ENCODE results near the gene ATF6. TPM values are rescaled to one million over a fixed set of nuclear protein-coding genes. Genes with fewer than 3 reads are reported as not detected.

ATF6 gene
- total RNA-seq, 1 experiment from 2014 or later = 20.9 TPM

DNA sequence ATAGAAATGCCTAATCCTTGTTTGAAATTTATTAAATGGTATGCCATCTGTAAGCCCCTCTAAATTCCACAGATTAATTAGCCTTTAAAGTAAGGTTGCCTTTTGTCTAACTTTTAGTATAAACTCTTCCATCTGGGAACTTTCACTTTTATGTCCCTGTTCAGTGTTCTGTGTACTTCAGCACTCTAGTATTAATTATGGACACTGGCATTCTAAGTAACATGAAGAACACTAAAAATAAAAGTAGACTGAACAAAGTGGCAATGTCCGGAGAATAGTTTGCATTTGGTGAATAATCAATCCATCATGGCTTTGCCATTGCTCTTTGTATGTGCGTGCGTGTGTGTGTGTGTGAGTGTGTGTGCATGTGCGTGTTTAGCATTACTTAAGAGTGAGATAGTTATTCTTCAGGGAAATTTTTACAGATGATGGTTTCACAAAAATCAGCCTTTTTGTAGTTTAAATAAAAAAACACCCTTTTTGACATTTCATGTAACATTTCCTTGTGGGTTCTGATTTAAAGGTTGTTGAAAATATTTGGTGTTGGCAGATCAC lies 51.1 kb downstream of the ATF6 start:
- H3K4me1 ChIP-seq (ENCODE audit: control insufficient read depth in 1 of 2, insufficient read depth in 2 of 2, low read length in 2 of 2) = no peaks in the 10 kb centered on the region
- no TSS peak for BruUV-seq (replicated peaks)
- TF ChIP-seq TCF7L2 (IDR thresholded peaks at IDR 0.05; ENCODE audit: borderline replicate concordance, extremely low read depth, insufficient read depth, insufficient read length) = no peak
- TF ChIP-seq ELF1 (IDR thresholded peaks at IDR 0.05; ENCODE audit: borderline replicate concordance, low read depth) = no peak
- no peak for TF ChIP-seq SP1 (IDR thresholded peaks at IDR 0.05; ENCODE audit: low read depth)
- TF ChIP-seq, protein P1, sequence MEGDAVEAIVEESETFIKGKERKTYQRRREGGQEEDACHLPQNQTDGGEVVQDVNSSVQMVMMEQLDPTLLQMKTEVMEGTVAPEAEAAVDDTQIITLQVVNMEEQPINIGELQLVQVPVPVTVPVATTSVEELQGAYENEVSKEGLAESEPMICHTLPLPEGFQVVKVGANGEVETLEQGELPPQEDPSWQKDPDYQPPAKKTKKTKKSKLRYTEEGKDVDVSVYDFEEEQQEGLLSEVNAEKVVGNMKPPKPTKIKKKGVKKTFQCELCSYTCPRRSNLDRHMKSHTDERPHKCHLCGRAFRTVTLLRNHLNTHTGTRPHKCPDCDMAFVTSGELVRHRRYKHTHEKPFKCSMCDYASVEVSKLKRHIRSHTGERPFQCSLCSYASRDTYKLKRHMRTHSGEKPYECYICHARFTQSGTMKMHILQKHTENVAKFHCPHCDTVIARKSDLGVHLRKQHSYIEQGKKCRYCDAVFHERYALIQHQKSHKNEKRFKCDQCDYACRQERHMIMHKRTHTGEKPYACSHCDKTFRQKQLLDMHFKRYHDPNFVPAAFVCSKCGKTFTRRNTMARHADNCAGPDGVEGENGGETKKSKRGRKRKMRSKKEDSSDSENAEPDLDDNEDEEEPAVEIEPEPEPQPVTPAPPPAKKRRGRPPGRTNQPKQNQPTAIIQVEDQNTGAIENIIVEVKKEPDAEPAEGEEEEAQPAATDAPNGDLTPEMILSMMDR (IDR thresholded peaks at IDR 0.05 in 2 of 3, conservative IDR thresholded peaks at IDR 0.05 in 1 of 3; ENCODE audit: borderline replicate concordance in 1 of 3, insufficient read depth in 1 of 3, low read depth in 2 of 3, low read length in 2 of 3) = no peak
- TF ChIP-seq CBX3 (IDR thresholded peaks at IDR 0.05; ENCODE audit: low read depth) = no peak
- no peak for TF ChIP-seq CEBPB (IDR thresholded peaks at IDR 0.05; ENCODE audit: low read depth)
- CTCF ChIA-PET = no interaction called here
- H2AFZ ChIP-seq (ENCODE audit: low read depth, low read length, poor library complexity, severe bottlenecking) = no peak overlapping the region
- H3K27me3 ChIP-seq (ENCODE audit: insufficient read depth, low read length) = no peaks in the 10 kb centered on the region
- H3K4me2 ChIP-seq (ENCODE audit: low read length) = no peak overlapping the region
- no peak overlapping the region for H3K4me3 ChIP-seq (replicated peaks in 1 of 2; ENCODE audit: low read depth in 1 of 2, low read length in 2 of 2)
- no peaks in the 10 kb centered on the region; the same call in 1 of the 2 replicates for H4K20me1 ChIP-seq (ENCODE audit: insufficient read depth)
- H3K9me2 ChIP-seq (ENCODE audit: insufficient read depth) = no peaks in the 10 kb centered on the region
- peaks cover 0 to 2% of the 10 kb centered on the region in 2 experiments; a peak in 1 of 4 replicates for H3K36me3 ChIP-seq (ENCODE audit: control insufficient read depth in 1 of 2, insufficient read depth in 2 of 2, low read length in 2 of 2)
- intact Hi-C loops (cut with micrococcal nuclease) = no loop called here
- ATAC-seq (no peak), DNase-seq (ENCODE audit: low read depth, low spot score) (no peak)
- H3K9me3 ChIP-seq (ENCODE audit: control insufficient read depth in 1 of 2, insufficient read depth in 1 of 2, low read depth in 1 of 2, low read length in 2 of 2) = no peaks in the 10 kb centered on the region
- RAD21 ChIA-PET (ENCODE audit: low non-redundant PET in 1 of 2, low total read pairs in 2 of 2, uncharacterized antibody in 2 of 2, unreplicated experiment in 2 of 2) = no interaction called here
- H3K27ac ChIP-seq (ENCODE audit: low read depth, low read length) = no peak overlapping the region
- POLR2A ChIA-PET = no interaction called here
- H3K9ac ChIP-seq (ENCODE audit: low read length) = no peak overlapping the region
- H3K79me2 ChIP-seq (ENCODE audit: insufficient read depth, low read length) = no peaks in the 10 kb centered on the region

DNA sequence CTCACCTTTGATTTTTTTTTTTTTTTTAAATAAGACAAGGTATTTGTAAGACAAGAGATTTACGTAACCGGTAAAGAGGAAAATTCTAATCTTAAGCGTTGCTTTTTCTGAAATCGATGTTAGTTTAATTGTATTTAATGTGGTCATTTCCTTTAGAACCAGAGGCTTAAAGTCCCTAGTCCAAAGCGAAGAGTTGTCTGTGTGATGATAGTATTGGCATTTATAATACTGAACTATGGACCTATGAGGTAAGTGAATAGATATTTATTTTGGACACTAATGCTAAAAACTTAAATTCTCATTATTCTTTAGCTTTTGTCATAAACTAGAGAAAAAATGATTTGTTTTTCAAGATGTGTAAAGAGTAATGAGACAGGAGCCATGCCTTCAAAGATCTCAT lies 54.8 kb downstream of the ATF6 start:
- ChIA-PET POLR2A (no interaction called here), RAD21 (ENCODE audit: low non-redundant PET in 1 of 2, low total read pairs in 2 of 2, uncharacterized antibody in 2 of 2, unreplicated experiment in 2 of 2) (no interaction called here), CTCF (no interaction called here)
- no TSS peak for BruUV-seq (replicated peaks)
- intact Hi-C loops (cut with micrococcal nuclease) = no loop called here
- Histone ChIP-seq H3K27me3 (ENCODE audit: insufficient read depth, low read length) (no peaks in the 10 kb centered on the region), H3K9me3 (ENCODE audit: control insufficient read depth in 1 of 2, insufficient read depth in 1 of 2, low read depth in 1 of 2, low read length in 2 of 2) (no peaks in the 10 kb centered on the region), H3K36me3 (ENCODE audit: control insufficient read depth in 1 of 2, insufficient read depth in 2 of 2, low read length in 2 of 2) (0 out of 4 replicates have a peak, but pooled peaks cover 0 to 2% of the 10 kb centered on the region in 2 experiments), H3K9ac (ENCODE audit: low read length) (no peak overlapping the region), H3K4me1 (ENCODE audit: control insufficient read depth in 1 of 2, insufficient read depth in 2 of 2, low read length in 2 of 2) (no peaks in the 10 kb centered on the region), H3K4me2 (ENCODE audit: low read length) (no peak overlapping the region), H3K9me2 (ENCODE audit: insufficient read depth) (no peaks in the 10 kb centered on the region), H4K20me1 (ENCODE audit: insufficient read depth) (no peaks in the 10 kb centered on the region; the same call in 1 of the 2 replicates), H3K4me3 (replicated peaks in 1 of 2; ENCODE audit: low read depth in 1 of 2, low read length in 2 of 2) (no peak overlapping the region), H3K79me2 (ENCODE audit: insufficient read depth, low read length) (no peaks in the 10 kb centered on the region), H2AFZ (ENCODE audit: low read depth, low read length, poor library complexity, severe bottlenecking) (no peak overlapping the region), H3K27ac (ENCODE audit: low read depth, low read length) (no peak overlapping the region)
- DNase-seq (ENCODE audit: low read depth, low spot score) (no peak), ATAC-seq (no peak)
- no peak for TF ChIP-seq POLR2A (IDR thresholded peaks at IDR 0.05; ENCODE audit: borderline replicate concordance, extremely low read depth, insufficient read depth, insufficient read length)
- no peak for TF ChIP-seq CBX3 (IDR thresholded peaks at IDR 0.05; ENCODE audit: low read depth)
- TF ChIP-seq SIN3A (IDR thresholded peaks at IDR 0.05; ENCODE audit: low read depth) = no peak
- TF ChIP-seq ZFX (IDR thresholded peaks at IDR 0.05) = no peak
- no peak for TF ChIP-seq POLR2AphosphoS5 (IDR thresholded peaks at IDR 0.05; ENCODE audit: low read depth, low read length)
- TF ChIP-seq EGR1 (IDR thresholded peaks at IDR 0.05; ENCODE audit: low read depth) = no peak
- TF ChIP-seq, protein P2, sequence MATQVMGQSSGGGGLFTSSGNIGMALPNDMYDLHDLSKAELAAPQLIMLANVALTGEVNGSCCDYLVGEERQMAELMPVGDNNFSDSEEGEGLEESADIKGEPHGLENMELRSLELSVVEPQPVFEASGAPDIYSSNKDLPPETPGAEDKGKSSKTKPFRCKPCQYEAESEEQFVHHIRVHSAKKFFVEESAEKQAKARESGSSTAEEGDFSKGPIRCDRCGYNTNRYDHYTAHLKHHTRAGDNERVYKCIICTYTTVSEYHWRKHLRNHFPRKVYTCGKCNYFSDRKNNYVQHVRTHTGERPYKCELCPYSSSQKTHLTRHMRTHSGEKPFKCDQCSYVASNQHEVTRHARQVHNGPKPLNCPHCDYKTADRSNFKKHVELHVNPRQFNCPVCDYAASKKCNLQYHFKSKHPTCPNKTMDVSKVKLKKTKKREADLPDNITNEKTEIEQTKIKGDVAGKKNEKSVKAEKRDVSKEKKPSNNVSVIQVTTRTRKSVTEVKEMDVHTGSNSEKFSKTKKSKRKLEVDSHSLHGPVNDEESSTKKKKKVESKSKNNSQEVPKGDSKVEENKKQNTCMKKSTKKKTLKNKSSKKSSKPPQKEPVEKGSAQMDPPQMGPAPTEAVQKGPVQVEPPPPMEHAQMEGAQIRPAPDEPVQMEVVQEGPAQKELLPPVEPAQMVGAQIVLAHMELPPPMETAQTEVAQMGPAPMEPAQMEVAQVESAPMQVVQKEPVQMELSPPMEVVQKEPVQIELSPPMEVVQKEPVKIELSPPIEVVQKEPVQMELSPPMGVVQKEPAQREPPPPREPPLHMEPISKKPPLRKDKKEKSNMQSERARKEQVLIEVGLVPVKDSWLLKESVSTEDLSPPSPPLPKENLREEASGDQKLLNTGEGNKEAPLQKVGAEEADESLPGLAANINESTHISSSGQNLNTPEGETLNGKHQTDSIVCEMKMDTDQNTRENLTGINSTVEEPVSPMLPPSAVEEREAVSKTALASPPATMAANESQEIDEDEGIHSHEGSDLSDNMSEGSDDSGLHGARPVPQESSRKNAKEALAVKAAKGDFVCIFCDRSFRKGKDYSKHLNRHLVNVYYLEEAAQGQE (IDR thresholded peaks at IDR 0.05; ENCODE audit: low read depth) = no peak
- TF ChIP-seq JUND (IDR thresholded peaks at IDR 0.05) = no peak
- no peak for TF ChIP-seq FOSL1 (IDR thresholded peaks at IDR 0.05; ENCODE audit: low read depth)
- no peak for TF ChIP-seq RAD21 (IDR thresholded peaks at IDR 0.05; ENCODE audit: low read depth)

All from HCT116 (cell line).